Neural cell (in vitro differentiated cells): ENCODE measurements around the gene ABI3BP.

Experiments used
- CTCF ChIP-seq: fragments of 450-650 bp; IDR thresholded peaks from 2 replicates; pipeline ENCODE4 v1.5.1; 2014; ENCODE audit warnings: antibody characterized with exemption, mild to moderate bottlenecking, moderate library complexity; ENCODE audit not compliant: poor library complexity, severe bottlenecking
- EP300 ChIP-seq: fragments of 450-650 bp; conservative IDR thresholded peaks from 2 replicates; pipeline ENCODE4 v1.6.1; 2014; ENCODE audit warnings: antibody characterized with exemption, mild to moderate bottlenecking, moderate library complexity; ENCODE audit not compliant: poor library complexity, severe bottlenecking
- EZH2 ChIP-seq: fragments of 200-600, 300-800 bp; shearing (Covaris generic), sonication (generic); IDR thresholded peaks from 2 replicates; pipeline ENCODE4 v1.6.1; 2014; ENCODE audit warnings: antibody characterized with exemption, low read length, borderline replicate concordance, mild to moderate bottlenecking; ENCODE audit not compliant: insufficient read depth, poor library complexity, severe bottlenecking
- MXI1 ChIP-seq: fragments of 450-650 bp; conservative IDR thresholded peaks from 2 replicates; pipeline ENCODE4 v1.6.1; 2014; ENCODE audit warnings: antibody characterized with exemption, mild to moderate bottlenecking; ENCODE audit not compliant: poor library complexity, severe bottlenecking
- TAF1 ChIP-seq: IDR thresholded peaks from 2 replicates; pipeline ENCODE4 v1.6.1; 2012; ENCODE audit warnings: low read depth

- no peak for TF ChIP-seq EP300
- no peak for TF ChIP-seq EZH2
- TF ChIP-seq CTCF, result no peak
- TF ChIP-seq TAF1, result no peak
- no peak for TF ChIP-seq MXI1
Observed at GRCh38 chr3:100941041-100941440, 52.2 kb downstream of the ABI3BP start.
